Neural progenitor cell (in vitro differentiated cells): Measurements from ENCODE around the gene CYP4X1. TPM values are rescaled to one million over a fixed set of nuclear protein-coding genes. Genes with fewer than 3 reads are reported as not detected.
"Not testable (repeated sequence)": the region's sequence is repeated elsewhere in the genome, so short reads cannot be mapped to it uniquely, and the experiment has no call there.

ENCODE experiments used
- DNase-seq: peaks from one replicate; pipeline ENCODE4 v3.0.0-alpha.2; 2016; ENCODE audit warnings: low spot score
- H2AFZ ChIP-seq: fragments of 200-600 bp; sonication (generic); replicated peaks from 2 replicates; pipeline ENCODE4 v1.6.1; 2016; ENCODE audit warnings: antibody characterized with exemption
- H3F3A ChIP-seq: fragments of 200-600 bp; sonication (generic); 2 replicates; pipeline ENCODE4 v1.6.1; 2016; ENCODE audit warnings: antibody characterized with exemption, low read depth
- H3K27ac ChIP-seq: fragments of 200-600 bp; sonication (generic); 2 replicates; pipeline ENCODE4 v1.5.1; 2016; ENCODE audit warnings: mild to moderate bottlenecking
- H3K27me3 ChIP-seq: fragments of 200-600 bp; sonication (generic); 2 replicates; pipeline ENCODE4 v1.6.1; 2016; ENCODE audit warnings: mild to moderate bottlenecking, moderate library complexity
- H3K36me3 ChIP-seq: fragments of 200-600 bp; sonication (generic); 2 replicates; pipeline ENCODE4 v1.5.1; 2016
- H3K4me1 ChIP-seq: fragments of 200-600 bp; sonication (generic); 2 replicates; pipeline ENCODE4 v1.6.1; 2016; ENCODE audit warnings: mixed run types
- H3K4me2 ChIP-seq: fragments of 200-600 bp; sonication (generic); 2 replicates; pipeline ENCODE4 v1.6.1; 2016
- H3K4me3 ChIP-seq: fragments of 200-600 bp; sonication (generic); 2 replicates; pipeline ENCODE4 v1.5.1; 2016
- H3K79me2 ChIP-seq: fragments of 200-600 bp; sonication (generic); 2 replicates; pipeline ENCODE4 v1.6.1; 2016; ENCODE audit warnings: low read depth
- H3K9ac ChIP-seq: fragments of 200-600 bp; sonication (generic); 2 replicates; pipeline ENCODE4 v1.6.1; 2016
- H3K9me3 ChIP-seq: fragments of 200-600 bp; sonication (generic); 2 replicates; pipeline ENCODE4 v1.5.1; 2016; ENCODE audit warnings: low read depth
- H4K20me1 ChIP-seq: fragments of 200-600 bp; sonication (generic); 2 replicates; pipeline ENCODE4 v1.6.1; 2016; ENCODE audit warnings: low read depth
- H3K27ac Mint-ChIP-seq: 3 replicates; pipeline ENCODE4 v1.8.0; 2021; ENCODE audit warnings: mixed read lengths
- H3K27me3 Mint-ChIP-seq: 2 replicates; pipeline ENCODE4 v1.8.0; 2022; ENCODE audit warnings: low read depth, mild to moderate bottlenecking, inconsistent platforms, moderate library complexity, mixed read lengths; ENCODE audit not compliant: insufficient read depth
- H3K36me3 Mint-ChIP-seq: 3 replicates; pipeline ENCODE4 v1.8.0; 2021; ENCODE audit warnings: mixed read lengths
- H3K4me1 Mint-ChIP-seq: 3 replicates; pipeline ENCODE4 v1.8.0; 2021; ENCODE audit warnings: mixed read lengths
- H3K4me3 Mint-ChIP-seq: 3 replicates; pipeline ENCODE4 v1.8.0; 2021; ENCODE audit warnings: mild to moderate bottlenecking, moderate library complexity, mixed read lengths
- H3K9me3 Mint-ChIP-seq: 3 replicates; pipeline ENCODE4 v1.8.0; 2020; ENCODE audit warnings: mixed read lengths
- EZH2 ChIP-seq: fragments of 200-600 bp; sonication (generic); IDR thresholded peaks from 2 replicates; pipeline ENCODE4 v1.6.1; 2017; ENCODE audit warnings: antibody characterized with exemption, mild to moderate bottlenecking, moderate library complexity
- EZH2phosphoT487 ChIP-seq: fragments of 200-600 bp; sonication (generic); IDR thresholded peaks from 2 replicates; pipeline ENCODE4 v1.6.1; 2017; ENCODE audit warnings: antibody characterized with exemption
- total RNA-seq: library from RNA; depleted of rRNA; stranded (reverse); fragments of >200 nt; gene quantifications from 2 replicates; pipeline ENCODE4 v1.2.3, GENCODE V29; 2015; ENCODE audit warnings: low replicate concordance
- TF ChIP-seq, protein P1 (sequence below): fragments of 200-600 bp; sonication (generic); IDR thresholded peaks from 2 replicates; pipeline ENCODE4 v1.5.1; 2017; ENCODE audit warnings: antibody characterized with exemption, mild to moderate bottlenecking

The CYP4X1 gene
- total RNA-seq, 1 donor from 2014 or later: 0.17 TPM

DNA sequence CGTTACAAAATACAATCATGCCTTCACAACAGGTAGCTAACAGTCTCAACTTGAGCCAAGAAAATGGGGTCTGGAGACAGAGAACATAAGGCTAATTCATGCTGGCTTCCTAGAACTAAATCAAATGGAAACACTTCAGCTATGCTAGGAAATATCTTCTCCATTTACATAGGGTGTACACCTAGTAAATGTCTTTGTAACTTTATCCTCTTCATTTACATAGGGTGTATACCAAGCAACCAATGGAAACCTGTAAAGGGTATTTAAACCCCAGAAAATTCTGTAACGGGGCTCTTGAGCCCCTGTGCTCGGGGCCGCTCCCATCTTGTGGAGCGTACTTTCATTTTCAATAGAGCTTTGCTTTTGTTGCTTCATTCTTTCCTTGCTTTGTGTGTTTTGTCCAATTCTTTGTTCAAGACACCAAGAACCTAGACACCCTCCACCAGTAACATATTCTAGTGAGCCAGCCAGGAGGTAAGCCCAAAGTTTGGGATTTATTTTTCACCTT is 19.5 kb upstream of the CYP4X1 start:
- no peak overlapping the region for H3K4me3 ChIP-seq
- H3K4me1 Mint-ChIP-seq: no peaks in the 10 kb centered on the region
- peaks cover 7% of the 10 kb centered on the region for H3K27me3 Mint-ChIP-seq
- H3K4me2 ChIP-seq: no peak overlapping the region
- H3K9ac ChIP-seq: no peak overlapping the region
- H3K27ac ChIP-seq: no peak overlapping the region
- H2AFZ ChIP-seq: no peak overlapping the region
- no peaks in the 10 kb centered on the region for H3K9me3 ChIP-seq
- no peak overlapping the region for H3K27ac Mint-ChIP-seq
- H3K4me3 Mint-ChIP-seq: no peak overlapping the region
- no peaks in the 10 kb centered on the region for H4K20me1 ChIP-seq
- H3K79me2 ChIP-seq: no peaks in the 10 kb centered on the region
- no peaks in the 10 kb centered on the region for H3K27me3 ChIP-seq
- H3K36me3 ChIP-seq: no peaks in the 10 kb centered on the region
- H3K36me3 Mint-ChIP-seq: no peaks in the 10 kb centered on the region
- no peaks in the 10 kb centered on the region for H3F3A ChIP-seq
- no peak for DNase-seq
- no peaks in the 10 kb centered on the region for H3K4me1 ChIP-seq
- H3K9me3 Mint-ChIP-seq: peaks cover 4% of the 10 kb centered on the region
- no peak for TF ChIP-seq EZH2phosphoT487
- TF ChIP-seq, protein P1, sequence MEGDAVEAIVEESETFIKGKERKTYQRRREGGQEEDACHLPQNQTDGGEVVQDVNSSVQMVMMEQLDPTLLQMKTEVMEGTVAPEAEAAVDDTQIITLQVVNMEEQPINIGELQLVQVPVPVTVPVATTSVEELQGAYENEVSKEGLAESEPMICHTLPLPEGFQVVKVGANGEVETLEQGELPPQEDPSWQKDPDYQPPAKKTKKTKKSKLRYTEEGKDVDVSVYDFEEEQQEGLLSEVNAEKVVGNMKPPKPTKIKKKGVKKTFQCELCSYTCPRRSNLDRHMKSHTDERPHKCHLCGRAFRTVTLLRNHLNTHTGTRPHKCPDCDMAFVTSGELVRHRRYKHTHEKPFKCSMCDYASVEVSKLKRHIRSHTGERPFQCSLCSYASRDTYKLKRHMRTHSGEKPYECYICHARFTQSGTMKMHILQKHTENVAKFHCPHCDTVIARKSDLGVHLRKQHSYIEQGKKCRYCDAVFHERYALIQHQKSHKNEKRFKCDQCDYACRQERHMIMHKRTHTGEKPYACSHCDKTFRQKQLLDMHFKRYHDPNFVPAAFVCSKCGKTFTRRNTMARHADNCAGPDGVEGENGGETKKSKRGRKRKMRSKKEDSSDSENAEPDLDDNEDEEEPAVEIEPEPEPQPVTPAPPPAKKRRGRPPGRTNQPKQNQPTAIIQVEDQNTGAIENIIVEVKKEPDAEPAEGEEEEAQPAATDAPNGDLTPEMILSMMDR: no peak
- no peak for TF ChIP-seq EZH2

DNA sequence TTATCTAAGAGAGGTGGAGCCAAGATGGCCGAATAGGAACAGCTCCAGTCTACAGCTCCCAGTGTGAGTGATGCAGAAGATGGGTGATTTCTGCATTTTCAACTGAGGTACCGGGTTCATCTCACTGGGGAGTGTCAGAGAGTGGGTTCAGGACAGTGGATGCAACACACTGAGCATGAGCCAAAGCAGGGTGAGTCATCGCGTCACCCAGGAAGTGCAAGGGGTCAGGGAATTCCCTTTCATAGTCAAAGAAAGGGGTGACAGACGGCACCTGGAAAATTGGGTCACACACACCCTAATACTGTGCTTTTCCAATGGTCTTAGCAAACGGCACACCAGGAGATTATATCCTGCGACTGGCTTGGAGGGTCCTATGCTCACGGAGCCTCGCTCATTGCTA is 17.0 kb upstream of the CYP4X1 start:
- DNase-seq, H3K27ac ChIP-seq, H3K79me2 ChIP-seq, H2AFZ ChIP-seq, H3K4me2 ChIP-seq, H3K4me1 Mint-ChIP-seq, H3K4me1 ChIP-seq, H3K9ac ChIP-seq, H3K9me3 ChIP-seq, H4K20me1 ChIP-seq, H3K27ac Mint-ChIP-seq, H3F3A ChIP-seq, H3K27me3 Mint-ChIP-seq, H3K4me3 Mint-ChIP-seq, H3K4me3 ChIP-seq, H3K36me3 ChIP-seq, H3K27me3 ChIP-seq, H3K36me3 Mint-ChIP-seq, H3K9me3 Mint-ChIP-seq: not testable (repeated sequence)

DNA sequence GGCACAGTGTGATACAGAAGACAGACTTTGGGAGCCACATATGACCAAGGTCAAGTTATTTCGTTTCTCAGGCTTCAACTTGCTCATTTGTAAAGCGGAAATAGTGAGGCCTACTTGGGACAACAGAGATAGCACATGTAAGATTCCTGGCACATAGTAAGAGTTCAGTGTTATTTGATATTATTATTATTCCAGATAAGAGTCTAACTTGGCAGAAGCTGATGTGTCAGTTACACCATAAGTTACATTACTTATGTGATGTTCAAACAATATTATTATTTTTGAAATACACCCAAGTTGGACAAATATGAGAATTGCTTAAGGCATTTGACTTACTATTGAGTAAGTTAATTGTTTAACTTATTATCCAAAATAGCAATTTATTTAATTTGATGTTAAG is 10.2 kb upstream of the CYP4X1 start:
- Histone ChIP-seq H3K4me2 (no peak overlapping the region), H2AFZ (no peak overlapping the region), H3K9ac (no peak overlapping the region), H3K4me3 (no peak overlapping the region), H3K4me1 (peaks cover 6% of the 10 kb centered on the region), H4K20me1 (no peaks in the 10 kb centered on the region), H3K9me3 (no peaks in the 10 kb centered on the region), H3K79me2 (no peaks in the 10 kb centered on the region), H3K27me3 (no peaks in the 10 kb centered on the region), H3K27ac (no peak overlapping the region), H3K36me3 (no peaks in the 10 kb centered on the region), H3F3A (no peaks in the 10 kb centered on the region)
- Mint-ChIP-seq H3K27ac (no peak overlapping the region), H3K36me3 (no peaks in the 10 kb centered on the region), H3K9me3 (no peaks in the 10 kb centered on the region), H3K27me3 (no peaks in the 10 kb centered on the region), H3K4me1 (no peaks in the 10 kb centered on the region), H3K4me3 (no peak overlapping the region)
- no peak for DNase-seq
- TF ChIP-seq EZH2phosphoT487 (no peak), EZH2 (no peak)
- TF ChIP-seq, protein P1: no peak

DNA sequence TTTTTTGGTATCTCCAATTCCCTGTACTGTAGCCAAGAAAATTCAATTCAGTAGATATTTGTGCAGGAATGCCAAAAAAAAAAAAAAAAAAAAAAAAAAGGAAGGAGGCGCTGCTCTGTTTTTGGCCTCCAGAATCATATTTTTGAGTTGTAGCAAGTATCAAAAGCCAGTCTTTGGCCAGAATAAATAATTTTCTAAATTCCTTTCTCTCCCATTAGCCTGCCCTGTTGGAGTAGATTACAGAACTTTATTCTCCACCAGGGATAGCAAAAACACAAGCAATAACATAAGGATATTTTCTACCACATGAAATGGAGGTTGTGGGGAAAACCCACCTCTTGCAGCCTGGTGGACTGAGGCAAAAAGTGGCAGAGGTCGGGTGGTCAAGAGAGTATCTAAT is 2.4 kb upstream of the CYP4X1 start:
- peaks cover 12% of the 10 kb centered on the region for H3K4me1 Mint-ChIP-seq
- H3K36me3 Mint-ChIP-seq: no peaks in the 10 kb centered on the region
- no peaks in the 10 kb centered on the region for H4K20me1 ChIP-seq
- H3K9me3 Mint-ChIP-seq: peaks cover 2% of the 10 kb centered on the region
- no peak overlapping the region for H2AFZ ChIP-seq
- no peak overlapping the region for H3K27ac Mint-ChIP-seq
- DNase-seq: no peak
- H3K4me2 ChIP-seq: no peak overlapping the region
- no peak overlapping the region for H3K4me3 Mint-ChIP-seq
- peaks cover 37% of the 10 kb centered on the region for H3K27me3 Mint-ChIP-seq
- TF ChIP-seq EZH2phosphoT487 (no peak), EZH2 (no peak)
- TF ChIP-seq, protein P1: no peak
- H3K27ac ChIP-seq: no peak overlapping the region
- H3K79me2 ChIP-seq: no peaks in the 10 kb centered on the region
- peaks cover 15% of the 10 kb centered on the region for H3K4me1 ChIP-seq
- H3K36me3 ChIP-seq: no peaks in the 10 kb centered on the region
- no peak overlapping the region for H3K9ac ChIP-seq
- peaks cover 9% of the 10 kb centered on the region for H3F3A ChIP-seq
- H3K4me3 ChIP-seq: no peak overlapping the region
- no peaks in the 10 kb centered on the region for H3K9me3 ChIP-seq
- peaks cover 47% of the 10 kb centered on the region for H3K27me3 ChIP-seq
